SK-N-SH (cell line): Measurements from ENCODE around the gene PCYOX1L. TPM values are rescaled to one million over a fixed set of nuclear protein-coding genes. Genes with fewer than 3 reads are reported as not detected.

Source experiments
- CTCF ChIA-PET: fragments of 300-600, 350-600 bp; formaldehyde crosslinking; extraction: SDS; loops from one replicate; lab custom pipeline; 2021; lab: Yijun Ruan, JAX
- POLR2A ChIA-PET: fragments of 350-600 bp; sonication (Branson Sonifier 250); formaldehyde crosslinking; extraction: SDS; loops from one replicate; lab custom pipeline; 2020; ENCODE audit warnings: antibody characterized with exemption, inconsistent platforms; lab: Yijun Ruan, JAX
- DNase-seq: peaks from one replicate; pipeline ENCODE4 v3.0.0; 2012
- H2AFZ ChIP-seq: fragments of 200-600 bp; sonication (generic); 2 replicates; pipeline ENCODE4 v1.8.1; 2016; ENCODE audit warnings: antibody characterized with exemption, mild to moderate bottlenecking, low read depth
- H3F3A ChIP-seq: fragments of 200-600 bp; sonication (generic); replicated peaks from 2 replicates; pipeline ENCODE3; 2016; ENCODE audit warnings: antibody characterized with exemption, mild to moderate bottlenecking; ENCODE audit not compliant: insufficient read depth
- H3K27ac ChIP-seq, 2 experiments: fragments of 200-500 bp in 1 of 2; fragments of 200-600 bp in 1 of 2; sonication (Bioruptor generic) in 1 of 2; sonication (generic), shearing (Covaris generic) in 1 of 2; 2 replicates each; pipeline versions ENCODE4 v1.5.1 to v1.6.1; 2014 to 2016; ENCODE audit warnings: low read depth in 2 of 2, inconsistent platforms in 1 of 2, low read length in 1 of 2, mild to moderate bottlenecking in 1 of 2, mixed read lengths in 1 of 2
- H3K27me3 ChIP-seq: fragments of 200-600 bp; sonication (generic), shearing (Covaris generic); 2 replicates; pipeline ENCODE4 v1.6.1; 2016; ENCODE audit warnings: mixed run types; ENCODE audit not compliant: insufficient read depth
- H3K36me3 ChIP-seq, 2 experiments: fragments of 200-500 bp in 1 of 2; fragments of 200-600 bp in 1 of 2; sonication (Bioruptor generic) in 1 of 2; sonication (generic) in 1 of 2; replicated peaks in 1 of 2; 2 replicates each; pipeline versions ENCODE3 to v1.5.1; 2014 to 2016; ENCODE audit warnings: low read length in 1 of 2, mild to moderate bottlenecking in 1 of 2; ENCODE audit not compliant: insufficient read depth in 2 of 2, control insufficient read depth in 1 of 2
- H3K4me1 ChIP-seq, 2 experiments: fragments of 200-500 bp in 1 of 2; fragments of 200-600 bp in 1 of 2; sonication (Bioruptor generic) in 1 of 2; sonication (generic), shearing (Covaris generic) in 1 of 2; 2 replicates each; pipeline versions ENCODE4 v1.5.1 to v1.6.1; 2014 to 2016; ENCODE audit warnings: low read depth in 1 of 2, low read length in 1 of 2, mixed run types in 1 of 2; ENCODE audit not compliant: insufficient read depth in 2 of 2, control insufficient read depth in 1 of 2
- H3K4me2 ChIP-seq: fragments of 200-600 bp; sonication (generic), shearing (Covaris generic); 2 replicates; pipeline ENCODE4 v1.6.1; 2017; ENCODE audit warnings: mixed run types
- H3K4me3 ChIP-seq, 2 experiments: fragments of 200-500 bp in 1 of 2; fragments of 200-600 bp in 1 of 2; sonication (Bioruptor generic) in 1 of 2; sonication (generic), shearing (Covaris generic) in 1 of 2; 2 replicates each; pipeline versions ENCODE4 v1.5.1 to v1.8.1; 2014 to 2016; ENCODE audit warnings: low read depth in 2 of 2, inconsistent platforms in 1 of 2, low read length in 1 of 2, mild to moderate bottlenecking in 1 of 2, mixed read lengths in 1 of 2, moderate library complexity in 1 of 2
- H3K79me2 ChIP-seq: fragments of 200-600 bp; sonication (generic); 2 replicates; pipeline ENCODE4 v1.8.1; 2017; ENCODE audit warnings: mild to moderate bottlenecking; ENCODE audit not compliant: insufficient read depth
- H3K9ac ChIP-seq: fragments of 200-600 bp; sonication (generic); 2 replicates; pipeline ENCODE4 v1.6.1; 2017; ENCODE audit warnings: mixed run types
- H3K9me2 ChIP-seq: fragments of 200-600 bp; sonication (generic); 2 replicates; pipeline ENCODE4 v1.6.1; 2017; ENCODE audit warnings: mixed run types
- H3K9me3 ChIP-seq: fragments of 200-600 bp; sonication (generic); 2 replicates; pipeline ENCODE4 v1.6.1; 2017; ENCODE audit warnings: mixed run types, mild to moderate bottlenecking, moderate library complexity
- H4K20me1 ChIP-seq: fragments of 200-600 bp; sonication (generic); 2 replicates; pipeline ENCODE4 v1.6.1; 2017; ENCODE audit warnings: mild to moderate bottlenecking, mixed run types; ENCODE audit not compliant: insufficient read depth
- CTCF ChIP-seq: fragments of 200-600 bp; sonication (generic); IDR thresholded peaks from 2 replicates; pipeline ENCODE4 v1.6.1; 2017; ENCODE audit warnings: antibody characterized with exemption, mild to moderate bottlenecking, moderate library complexity
- ELF1 ChIP-seq: IDR thresholded peaks from 2 replicates; pipeline ENCODE4 v1.4.0; 2012
- EP300 ChIP-seq, 2 experiments: IDR thresholded peaks; 2 replicates each; pipeline versions ENCODE4 v1.4.0 to v1.6.1; 2012; ENCODE audit warnings: borderline replicate concordance in 1 of 2, low read depth in 1 of 2, low read length in 1 of 2
- EZH2phosphoT487 ChIP-seq: fragments of 200-600 bp; sonication (generic); IDR thresholded peaks from 2 replicates; pipeline ENCODE4 v1.6.1; 2017; ENCODE audit warnings: low read depth, mixed run types, mild to moderate bottlenecking, antibody characterized with exemption, moderate library complexity, borderline replicate concordance
- FOXJ3 ChIP-seq: sonication (generic); formaldehyde crosslinking; IDR thresholded peaks from 2 replicates; pipeline ENCODE4 v1.5.1; 2020; ENCODE audit warnings: mild to moderate bottlenecking, missing genetic modification reagents
- FOXM1 ChIP-seq: IDR thresholded peaks from 2 replicates; pipeline ENCODE4 v1.4.0; 2012; ENCODE audit warnings: low read depth, mild to moderate bottlenecking
- GABPA ChIP-seq: IDR thresholded peaks from 2 replicates; pipeline ENCODE4 v1.4.0; 2012; ENCODE audit warnings: low read depth, mild to moderate bottlenecking
- MXI1 ChIP-seq: IDR thresholded peaks from 2 replicates; pipeline ENCODE4 v1.6.1; 2012; ENCODE audit warnings: mild to moderate bottlenecking, low read depth, low read length, improper control_type of control experiment
- NFIC ChIP-seq: IDR thresholded peaks from 2 replicates; pipeline ENCODE4 v1.4.0; 2012; ENCODE audit warnings: borderline replicate concordance
- POLR2AphosphoS5 ChIP-seq: IDR thresholded peaks from 2 replicates; pipeline ENCODE4 v1.6.1; 2012; ENCODE audit warnings: low read depth, low read length
- RCOR1 ChIP-seq: fragments of 150-350 bp; IDR thresholded peaks from 2 replicates; pipeline ENCODE4 v1.6.1; 2017; ENCODE audit warnings: antibody characterized with exemption, low read length
- RXRA ChIP-seq: IDR thresholded peaks from 2 replicates; pipeline ENCODE4 v1.4.0; 2012; ENCODE audit warnings: low read depth, mild to moderate bottlenecking, borderline replicate concordance
- SMC3 ChIP-seq: IDR thresholded peaks from 2 replicates; pipeline ENCODE4 v1.6.1; 2012; ENCODE audit warnings: low read depth, low read length, improper control_type of control experiment
- TEAD4 ChIP-seq: IDR thresholded peaks from 2 replicates; pipeline ENCODE4 v1.4.0; 2012; ENCODE audit warnings: mild to moderate bottlenecking, borderline replicate concordance; ENCODE audit not compliant: insufficient read depth
- YY1 ChIP-seq: IDR thresholded peaks from 2 replicates; pipeline ENCODE4 v1.4.0; 2012; ENCODE audit warnings: low read depth, mild to moderate bottlenecking
- WGBS: methylation state at CpG from one replicate; pipeline ENCODE4 v1.1.6; 2017; ENCODE audit warnings: low lambda C conversion rate; 5-methylcytosine and 5-hydroxymethylcytosine counted together
- polyA plus RNA-seq, 3 experiments: library from polyadenylated mRNA; depleted of rRNA; stranded (reverse); fragments of >200 nt; gene quantifications; 2 replicates each; pipeline ENCODE4 v1.2.3, GENCODE V29; 2012
- TF ChIP-seq, protein P1 (sequence below): IDR thresholded peaks from 2 replicates; pipeline ENCODE4 v1.4.0; 2012; ENCODE audit warnings: low read depth, borderline replicate concordance
- TF ChIP-seq, protein P2 (sequence below): IDR thresholded peaks from 2 replicates; pipeline ENCODE4 v1.4.0; 2012; ENCODE audit warnings: low read depth, borderline replicate concordance
- TF ChIP-seq, protein P3 (sequence below): IDR thresholded peaks from 2 replicates; pipeline ENCODE4 v1.4.0; 2012; ENCODE audit warnings: low read depth

Gene PCYOX1L
- polyA plus RNA-seq, 1 of the 3 experiments (the other 2 are of a cell fraction) = 17.5 TPM

DNA sequence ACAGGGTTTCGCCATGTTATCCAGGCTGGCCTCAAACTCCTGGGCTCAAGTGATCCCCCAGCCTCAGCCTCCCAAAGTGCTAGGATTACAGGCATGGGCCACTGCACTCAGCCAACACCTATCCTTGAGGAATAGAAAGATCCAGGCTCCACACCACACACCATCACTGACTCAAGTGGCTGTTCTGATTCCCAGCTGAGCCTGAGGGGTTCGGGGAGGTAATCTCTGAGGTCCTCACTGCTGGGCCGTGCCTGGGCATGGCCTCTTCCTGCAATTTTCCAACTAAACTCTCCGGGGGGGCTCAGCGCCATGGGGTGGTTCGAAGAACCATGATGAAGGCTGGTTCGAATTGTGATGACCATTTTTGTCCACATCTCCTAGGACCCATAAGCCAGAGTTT is 52.2 kb downstream of the PCYOX1L start:
- no peak for DNase-seq
- Histone ChIP-seq H3K9me3 (no peaks in the 10 kb centered on the region), H2AFZ (no peak overlapping the region), H3K9me2 (no peaks in the 10 kb centered on the region), H3K4me2 (peak overlapping the region; percentile 91), H4K20me1 (peaks cover 77% of the 10 kb centered on the region), H3K36me3 (peaks cover 0 to 22% of the 10 kb centered on the region in 2 experiments), H3K79me2 (peaks cover 85% of the 10 kb centered on the region), H3K27ac (peak overlapping the region in 1 of 2 experiments; percentile 1; a peak in 1 of 4 replicates), H3K4me3 (no peak overlapping the region; a peak in 1 of 4 replicates), H3K27me3 (no peaks in the 10 kb centered on the region), H3K4me1 (peaks cover 39 to 81% of the 10 kb centered on the region in 2 experiments), H3K9ac (no peak overlapping the region; the same call in 1 of the 2 replicates), H3F3A (peaks cover 30% of the 10 kb centered on the region)
- TF ChIP-seq NFIC = no peak
- TF ChIP-seq EZH2phosphoT487 = no peak
- TF ChIP-seq, protein P1, sequence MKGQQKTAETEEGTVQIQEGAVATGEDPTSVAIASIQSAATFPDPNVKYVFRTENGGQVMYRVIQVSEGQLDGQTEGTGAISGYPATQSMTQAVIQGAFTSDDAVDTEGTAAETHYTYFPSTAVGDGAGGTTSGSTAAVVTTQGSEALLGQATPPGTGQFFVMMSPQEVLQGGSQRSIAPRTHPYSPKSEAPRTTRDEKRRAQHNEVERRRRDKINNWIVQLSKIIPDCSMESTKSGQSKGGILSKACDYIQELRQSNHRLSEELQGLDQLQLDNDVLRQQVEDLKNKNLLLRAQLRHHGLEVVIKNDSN = no peak
- TF ChIP-seq FOXM1 = no peak
- no peak for TF ChIP-seq SMC3
- no peak for TF ChIP-seq RCOR1
- no peak for TF ChIP-seq POLR2AphosphoS5
- TF ChIP-seq CTCF = no peak
- no peak for TF ChIP-seq RXRA
- TF ChIP-seq GABPA = no peak
- TF ChIP-seq, protein P2, sequence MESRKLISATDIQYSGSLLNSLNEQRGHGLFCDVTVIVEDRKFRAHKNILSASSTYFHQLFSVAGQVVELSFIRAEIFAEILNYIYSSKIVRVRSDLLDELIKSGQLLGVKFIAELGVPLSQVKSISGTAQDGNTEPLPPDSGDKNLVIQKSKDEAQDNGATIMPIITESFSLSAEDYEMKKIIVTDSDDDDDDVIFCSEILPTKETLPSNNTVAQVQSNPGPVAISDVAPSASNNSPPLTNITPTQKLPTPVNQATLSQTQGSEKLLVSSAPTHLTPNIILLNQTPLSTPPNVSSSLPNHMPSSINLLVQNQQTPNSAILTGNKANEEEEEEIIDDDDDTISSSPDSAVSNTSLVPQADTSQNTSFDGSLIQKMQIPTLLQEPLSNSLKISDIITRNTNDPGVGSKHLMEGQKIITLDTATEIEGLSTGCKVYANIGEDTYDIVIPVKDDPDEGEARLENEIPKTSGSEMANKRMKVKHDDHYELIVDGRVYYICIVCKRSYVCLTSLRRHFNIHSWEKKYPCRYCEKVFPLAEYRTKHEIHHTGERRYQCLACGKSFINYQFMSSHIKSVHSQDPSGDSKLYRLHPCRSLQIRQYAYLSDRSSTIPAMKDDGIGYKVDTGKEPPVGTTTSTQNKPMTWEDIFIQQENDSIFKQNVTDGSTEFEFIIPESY = no peak
- no peak for TF ChIP-seq TEAD4
- TF ChIP-seq MXI1 = no peak
- TF ChIP-seq FOXJ3 (CRISPR knock-in tag) = no peak
- no peak for TF ChIP-seq EP300 (IDR thresholded peaks at IDR 0.05; ENCODE audit: borderline replicate concordance in 1 of 2, low read depth in 1 of 2, low read length in 1 of 2)
- TF ChIP-seq, protein P3, sequence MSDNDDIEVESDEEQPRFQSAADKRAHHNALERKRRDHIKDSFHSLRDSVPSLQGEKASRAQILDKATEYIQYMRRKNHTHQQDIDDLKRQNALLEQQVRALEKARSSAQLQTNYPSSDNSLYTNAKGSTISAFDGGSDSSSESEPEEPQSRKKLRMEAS = no peak
- TF ChIP-seq YY1 = no peak
- no peak for TF ChIP-seq ELF1
- ChIA-PET POLR2A (interaction anchor here (4.7 kb wide), 1 partner anchor 13 kb away, joined by 30 read pairs; no protein-coding TSS in a partner anchor), CTCF (interaction anchor here (0.9 to 52.5 kb wide), 3 partner anchors 24 to 38 kb away, joined by 3 to 1751 read pairs (median 8); partner anchors contain the start of genes IL17B and PCYOX1L)
- WGBS = 90% methylated on average over 7 of the region's 7 CpGs
